GM19025 (cell line): Measurements from ENCODE around the gene SPATA31C2.
"Not testable (repeated sequence)": the region's sequence is repeated elsewhere in the genome, so short reads cannot be mapped to it uniquely, and the experiment has no call there.

ENCODE experiments used
- ATAC-seq: cut with Tn5 transposase; IDR thresholded peaks from one replicate; pipeline ENCODE4 v1.9.1; 2021; ENCODE audit warnings: mild to moderate bottlenecking, low read depth, moderate library complexity; ENCODE audit not compliant: unreplicated experiment

SPATA31C2 gene

DNA sequence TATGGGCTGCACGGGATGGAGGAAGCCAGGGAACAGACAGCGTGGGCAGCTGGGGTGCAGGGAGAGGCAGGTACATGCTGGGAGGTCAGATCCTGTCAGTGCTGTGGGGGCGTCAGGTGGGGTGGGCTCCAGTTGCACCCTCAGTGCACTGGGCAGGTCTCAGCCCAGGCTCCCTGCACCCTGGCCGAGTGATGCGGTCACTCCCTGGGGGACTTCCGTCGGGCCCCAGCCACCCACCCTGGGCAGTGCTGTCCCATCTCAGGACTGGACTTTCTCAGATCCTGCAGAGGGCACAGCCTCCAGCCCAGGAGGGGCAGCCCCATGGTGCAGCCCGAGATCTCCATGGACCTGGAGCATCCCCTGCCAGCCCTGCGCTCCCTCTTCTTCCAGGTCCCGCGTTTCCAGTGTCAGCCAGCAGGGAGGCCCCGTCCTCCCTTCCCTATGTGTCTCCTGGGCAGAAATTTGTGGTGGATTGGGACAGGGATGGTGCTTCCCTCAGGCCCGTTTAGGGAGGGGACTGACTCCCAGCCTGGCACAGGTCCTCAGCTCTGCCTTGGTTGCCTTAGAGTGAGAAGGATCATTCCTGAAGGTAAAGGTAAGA lies 10.5 kb downstream of the SPATA31C2 start:
- ATAC-seq, result not testable (repeated sequence)

DNA sequence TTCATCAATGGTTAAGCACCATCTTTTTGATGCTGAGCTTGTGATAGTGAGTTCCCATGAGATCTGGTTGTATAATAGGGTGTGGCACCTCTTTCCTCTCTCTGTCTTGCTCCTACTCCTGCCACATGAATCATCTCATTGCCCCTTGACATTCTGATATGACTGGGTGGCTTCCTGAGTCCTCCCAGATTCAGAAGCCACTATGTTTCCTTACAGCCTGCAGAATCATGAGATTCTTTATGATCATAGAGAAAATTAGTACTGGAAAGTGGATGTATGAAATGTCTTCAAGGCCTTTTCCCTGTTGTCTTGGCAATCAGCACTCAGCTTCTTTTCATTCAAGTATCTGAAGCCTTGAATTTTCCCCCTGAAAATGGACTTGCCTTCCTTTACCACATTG lies 14.9 kb downstream of the SPATA31C2 start:
- ATAC-seq, result not testable (repeated sequence)

DNA sequence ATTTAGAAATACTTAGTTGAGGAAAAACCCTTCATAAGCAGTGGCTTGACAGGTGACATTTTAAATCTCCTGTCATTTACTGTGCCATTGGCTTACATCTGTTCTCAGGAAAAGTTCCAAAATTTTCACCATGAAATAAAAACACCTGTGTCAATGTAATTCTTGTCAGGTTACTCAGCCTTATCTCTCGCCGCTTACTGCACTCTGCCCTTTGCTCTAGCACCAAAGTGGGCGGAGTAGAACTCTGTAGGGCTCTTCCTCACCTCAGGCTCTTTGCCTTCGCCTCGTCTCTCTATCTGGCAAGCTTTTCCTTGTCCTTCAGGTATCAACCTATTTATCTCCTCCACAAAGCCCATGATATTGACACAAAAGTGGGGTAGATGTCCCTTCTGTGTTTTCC lies 20.2 kb downstream of the SPATA31C2 start:
- not testable (repeated sequence) for ATAC-seq

DNA sequence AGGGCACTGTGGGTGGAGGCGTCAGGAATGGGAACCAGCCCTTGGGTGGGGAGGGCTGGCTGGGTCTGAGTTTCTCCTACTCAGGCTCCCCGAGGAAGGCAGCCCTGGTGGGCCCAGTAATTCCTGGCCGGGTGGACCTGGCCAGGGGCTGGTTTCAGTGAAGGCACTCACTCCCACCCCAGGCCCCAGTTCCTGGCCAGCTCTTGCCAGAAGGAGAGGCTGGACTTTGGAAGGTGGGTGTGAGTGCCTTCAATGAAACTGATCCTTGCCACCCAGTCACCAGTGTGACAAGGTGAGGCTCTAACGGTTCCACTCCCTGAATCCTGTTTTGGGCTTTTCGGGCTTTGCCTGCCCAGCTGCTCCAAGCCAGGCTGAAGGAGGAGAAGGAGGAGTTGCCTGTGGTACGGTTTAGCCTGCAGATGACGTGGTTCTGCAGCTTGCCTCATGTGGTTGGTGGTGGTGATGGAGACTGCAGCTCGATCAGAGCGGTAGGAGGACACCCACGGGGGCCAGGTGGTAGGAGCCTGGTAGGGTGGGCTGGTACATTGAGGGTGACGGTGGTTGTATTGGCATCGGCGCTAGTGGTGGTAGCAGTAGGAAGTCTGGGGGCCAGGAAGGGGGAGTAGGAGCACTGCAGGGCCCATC lies 23.2 kb downstream of the SPATA31C2 start:
- not testable (repeated sequence) for ATAC-seq

DNA sequence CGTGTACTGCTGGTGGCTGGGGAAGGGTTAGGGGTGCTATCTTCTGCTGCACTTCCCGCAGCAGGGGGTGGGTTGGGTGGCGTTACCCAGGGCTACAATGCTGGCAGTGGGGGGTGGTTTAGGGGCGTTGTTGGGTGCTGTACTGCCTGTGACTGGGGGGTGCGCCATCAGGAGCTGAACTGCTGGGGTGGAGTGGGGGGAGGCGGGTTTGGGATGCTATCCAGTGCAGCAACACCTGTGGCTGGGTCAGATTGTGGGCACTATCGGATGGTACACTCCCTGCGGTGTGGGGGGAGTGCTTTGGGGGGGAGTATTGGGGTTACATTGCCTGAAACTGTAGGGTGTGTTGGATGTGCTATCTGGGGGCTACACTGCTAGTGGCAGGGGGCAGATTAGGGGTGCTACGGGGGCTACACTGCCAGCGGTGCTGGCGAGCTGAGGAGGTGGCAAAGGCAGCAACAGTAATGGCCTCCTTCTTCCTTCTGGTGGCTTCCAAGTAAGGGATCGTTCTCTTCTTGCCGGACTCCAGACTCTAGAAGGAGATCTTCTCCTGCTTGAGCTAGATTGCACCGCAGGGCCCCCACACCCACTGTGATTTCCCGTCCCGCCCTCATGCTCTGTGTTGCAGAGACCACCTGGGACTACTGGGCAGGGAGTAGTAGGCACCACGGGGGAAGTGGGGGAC lies 23.9 kb downstream of the SPATA31C2 start:
- ATAC-seq, result not testable (repeated sequence)

DNA sequence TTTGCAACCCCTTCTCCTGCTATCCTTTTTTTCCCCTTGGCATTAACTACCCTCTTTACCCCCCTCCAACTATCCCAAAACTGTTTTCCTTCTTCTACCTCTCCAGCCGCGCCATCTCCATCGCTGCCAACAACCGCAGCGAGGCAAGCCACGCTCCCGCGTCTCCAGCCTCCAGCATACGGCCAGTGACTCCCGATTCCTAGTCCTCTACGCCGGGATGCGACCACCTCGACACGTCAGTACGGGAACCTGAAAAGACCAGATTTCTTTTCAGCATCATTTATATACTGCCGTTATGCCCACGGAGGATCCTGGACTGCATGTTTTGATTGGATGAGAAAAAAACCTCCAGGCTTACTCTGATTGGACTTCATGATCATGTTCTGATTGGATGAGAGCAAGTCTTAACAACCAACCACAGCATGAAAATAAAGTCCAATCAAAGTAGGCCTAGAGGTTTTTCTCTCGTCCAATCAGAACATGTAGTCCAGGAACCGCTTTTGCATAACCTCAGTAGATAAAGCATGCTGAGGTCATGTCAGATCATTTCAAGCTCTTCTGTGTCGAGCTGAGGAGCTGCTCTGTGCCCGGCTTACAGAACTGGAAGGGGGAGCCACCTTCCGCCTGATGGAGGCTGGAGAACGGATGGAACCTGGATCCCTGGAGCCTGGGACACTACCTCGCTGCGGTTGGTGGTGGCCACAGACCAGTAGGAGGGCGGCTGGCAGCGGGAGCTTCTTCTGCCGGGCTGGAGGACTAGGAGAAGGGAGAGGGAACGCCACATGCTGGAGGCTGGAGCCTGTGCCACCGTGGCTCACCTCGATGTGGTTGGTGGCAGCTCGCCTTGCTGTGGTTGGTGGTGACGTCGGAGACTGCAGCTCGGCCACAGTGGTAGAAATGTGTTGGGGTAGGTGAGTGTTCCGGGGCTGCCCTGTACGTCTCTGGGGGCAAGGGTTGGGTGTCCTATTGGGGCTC lies 24.8 kb downstream of the SPATA31C2 start:
- ATAC-seq, result not testable (repeated sequence)

DNA sequence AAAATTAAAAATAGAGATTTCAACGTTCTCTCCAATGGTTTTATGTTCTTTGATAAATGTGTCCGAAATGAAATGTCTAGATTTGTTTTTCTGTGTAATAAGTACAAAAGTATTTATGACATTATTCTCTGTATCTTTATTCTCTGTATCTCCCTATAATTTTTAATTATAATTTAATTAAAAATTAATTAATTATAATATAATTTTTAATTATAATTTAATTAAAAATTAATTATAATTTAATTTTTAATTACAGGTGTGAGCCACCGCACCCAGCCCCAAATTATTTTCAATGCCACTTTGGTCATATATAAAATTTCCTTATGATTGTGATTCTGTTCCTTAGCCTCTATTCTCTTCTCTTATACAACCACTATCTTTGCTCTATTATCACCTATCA lies 28.2 kb downstream of the SPATA31C2 start:
- no peak for ATAC-seq

DNA sequence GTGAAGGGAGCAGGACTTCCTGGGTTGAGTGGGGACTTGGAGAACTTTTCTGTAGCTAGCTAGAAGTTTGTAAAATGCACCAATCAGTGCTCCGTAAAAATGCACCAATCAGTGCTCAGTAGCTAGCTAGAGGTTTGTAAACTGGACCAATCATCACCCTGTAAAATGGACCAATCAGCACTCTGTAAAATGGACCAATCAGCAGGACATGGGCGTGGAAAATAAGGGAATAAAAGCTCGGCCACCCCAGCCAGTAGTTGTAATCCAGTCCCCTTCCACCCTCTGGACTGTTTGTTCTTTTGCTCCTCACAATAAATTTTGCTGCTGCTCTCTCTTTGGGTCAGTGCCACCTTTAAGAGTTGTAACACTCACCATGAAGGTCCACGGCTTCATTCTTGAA lies 29.5 kb downstream of the SPATA31C2 start:
- no peak for ATAC-seq

DNA sequence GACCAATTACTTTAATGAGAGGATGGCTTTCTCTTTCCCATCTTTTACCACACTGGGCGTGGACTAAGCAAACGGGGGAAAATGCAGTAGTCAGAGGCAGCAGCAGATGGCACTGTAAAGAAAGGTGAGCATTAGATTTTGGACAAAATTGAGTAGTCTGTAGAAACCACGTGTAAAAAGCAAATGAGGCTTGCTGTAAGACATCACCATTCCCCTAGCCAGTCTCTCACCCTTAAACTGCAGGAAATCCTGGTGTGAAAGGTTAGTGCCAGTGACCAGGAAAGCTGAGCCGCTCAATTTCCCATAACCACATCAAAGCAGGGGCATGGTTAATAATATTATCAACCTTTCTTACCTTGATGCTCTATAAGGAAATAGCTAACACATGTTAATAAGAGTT lies 31.8 kb downstream of the SPATA31C2 start:
- no peak for ATAC-seq

DNA sequence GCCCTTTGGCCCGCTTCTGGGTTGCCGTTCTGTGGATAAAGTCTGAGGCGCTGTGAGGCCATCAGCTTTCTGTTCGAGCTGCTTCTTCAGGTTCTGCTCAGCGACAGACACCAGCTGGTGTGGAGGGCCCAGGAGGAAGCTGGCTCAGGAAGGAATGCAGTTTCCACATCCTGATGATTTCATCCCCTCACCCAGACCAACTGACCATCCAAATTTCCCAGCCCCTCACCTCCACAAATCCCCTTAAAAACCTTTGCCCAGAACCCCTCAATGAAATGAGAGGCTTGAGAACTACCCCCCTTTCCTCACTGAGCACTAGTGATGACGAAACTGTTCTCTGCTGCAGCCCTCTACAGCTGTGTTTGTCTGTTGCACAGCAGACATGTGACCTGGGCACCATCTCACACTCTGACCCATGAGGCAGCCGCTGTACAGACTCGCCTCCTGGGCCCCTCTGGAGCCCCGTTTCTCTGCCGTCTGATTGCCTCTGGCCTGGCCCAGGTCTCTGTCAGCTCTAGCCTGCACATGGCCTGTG lies 45.4 kb downstream of the SPATA31C2 start:
- ATAC-seq, result no peak

DNA sequence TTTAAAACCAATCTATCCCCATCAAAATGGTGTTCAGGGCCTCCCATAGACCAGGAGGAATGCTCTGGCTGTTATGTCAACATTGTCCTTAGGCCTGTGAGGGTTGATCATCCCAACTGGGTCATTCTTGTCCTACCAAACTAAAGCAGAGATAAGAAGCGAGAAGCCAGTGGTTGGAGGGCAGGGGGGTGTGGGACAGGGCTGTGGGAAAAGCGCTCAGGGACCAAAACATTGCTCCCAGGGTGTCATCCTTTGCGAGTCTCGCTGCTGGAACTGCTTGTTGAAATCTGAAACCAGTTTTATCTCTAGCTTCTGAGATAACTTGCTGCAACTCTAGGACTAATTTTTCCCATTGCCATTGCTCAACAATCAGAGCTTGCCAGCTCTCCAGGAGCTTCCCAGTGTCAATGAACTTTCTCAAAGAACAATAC lies 48.1 kb downstream of the SPATA31C2 start:
- ATAC-seq, result no peak

DNA sequence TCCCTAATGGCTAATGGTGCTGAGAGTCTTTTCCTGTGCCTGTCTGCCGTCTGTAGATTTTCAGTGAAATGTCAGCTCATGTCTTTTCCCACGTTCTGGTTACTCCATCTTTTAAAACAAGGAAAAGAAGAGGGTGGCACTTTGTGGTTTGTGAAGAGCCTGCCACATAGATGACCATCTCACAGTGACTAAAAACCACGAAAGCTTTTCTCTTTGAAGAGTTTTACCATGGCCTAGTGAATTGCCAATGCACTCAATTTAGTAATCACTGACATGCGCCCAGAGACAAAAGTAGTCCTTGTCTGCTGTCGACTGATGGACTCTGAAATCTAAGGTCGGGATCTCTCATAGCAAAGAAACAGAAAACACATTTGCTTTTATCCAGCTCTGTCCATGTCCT lies 50.4 kb downstream of the SPATA31C2 start:
- no peak for ATAC-seq

DNA sequence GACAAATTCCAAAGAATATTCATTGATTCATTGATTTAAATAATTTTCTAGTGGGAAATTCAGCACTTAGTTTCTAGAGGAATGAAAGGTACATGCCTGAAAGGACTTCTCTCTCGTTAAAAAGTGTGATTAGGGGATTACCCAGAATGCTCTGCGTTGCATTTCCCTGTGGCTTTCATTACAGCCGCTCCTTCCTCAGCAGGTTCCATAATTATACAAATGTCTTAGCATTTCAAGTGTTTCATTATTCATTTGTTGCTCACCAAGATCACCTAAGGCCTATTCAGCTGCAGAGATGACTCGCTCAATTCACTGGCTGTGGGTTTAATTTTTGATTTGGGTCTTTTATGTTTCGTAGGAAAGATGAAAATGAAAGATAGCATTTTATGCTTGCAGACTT lies 52.8 kb downstream of the SPATA31C2 start:
- ATAC-seq, result no peak

DNA sequence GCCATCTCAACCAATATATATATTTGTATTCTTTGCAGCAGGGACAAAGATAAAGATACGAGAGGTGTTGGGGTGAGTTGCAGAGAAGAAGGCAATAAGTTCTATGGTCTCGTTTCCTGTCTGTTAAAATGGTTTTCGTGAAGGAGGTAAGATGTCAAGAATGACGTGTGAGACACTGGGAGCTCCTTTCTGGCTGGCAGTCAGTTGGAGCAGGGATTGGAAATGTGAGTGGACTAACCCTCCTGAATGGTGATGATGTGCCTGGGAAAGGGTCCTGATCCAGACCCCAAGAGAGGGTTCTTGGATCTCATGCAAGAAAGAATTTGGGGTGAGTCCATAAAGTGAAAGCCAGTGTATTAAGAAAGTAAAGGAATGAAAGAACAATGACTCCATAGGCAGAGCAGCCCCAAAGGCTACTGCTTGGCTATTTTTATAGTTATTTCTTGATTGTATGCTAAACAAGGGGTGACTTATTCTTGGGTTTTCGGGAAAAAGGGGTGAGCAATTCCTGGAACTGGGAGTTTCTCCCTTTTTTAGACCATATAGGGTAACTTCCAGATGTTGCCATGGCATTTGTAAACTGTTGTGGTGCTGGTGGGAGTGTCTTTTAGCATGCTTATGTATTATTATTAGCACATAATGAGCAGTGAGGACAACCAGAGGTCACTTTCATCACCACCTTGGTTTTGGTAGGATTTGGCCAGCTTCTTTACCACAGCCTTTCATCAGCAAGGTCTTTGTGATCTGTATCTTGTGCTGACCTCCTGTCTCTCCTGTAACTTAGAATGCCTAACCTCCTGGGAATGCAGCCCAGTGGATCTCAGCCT lies 53.7 kb downstream of the SPATA31C2 start:
- no peak for ATAC-seq
